GM19452 (cell line): ENCODE data around the gene ZNF763.
A peak's percentile ranks its signal among the peaks of the same experiment; 100 is the strongest.
"Not testable (repeated sequence)": the region's sequence is repeated elsewhere in the genome, so short reads cannot be mapped to it uniquely, and the experiment has no call there.

Experiments used
- ATAC-seq: cut with Tn5 transposase; IDR thresholded peaks from one replicate; pipeline ENCODE4 v1.9.1; 2021; ENCODE audit not compliant: unreplicated experiment

ZNF763 gene

DNA sequence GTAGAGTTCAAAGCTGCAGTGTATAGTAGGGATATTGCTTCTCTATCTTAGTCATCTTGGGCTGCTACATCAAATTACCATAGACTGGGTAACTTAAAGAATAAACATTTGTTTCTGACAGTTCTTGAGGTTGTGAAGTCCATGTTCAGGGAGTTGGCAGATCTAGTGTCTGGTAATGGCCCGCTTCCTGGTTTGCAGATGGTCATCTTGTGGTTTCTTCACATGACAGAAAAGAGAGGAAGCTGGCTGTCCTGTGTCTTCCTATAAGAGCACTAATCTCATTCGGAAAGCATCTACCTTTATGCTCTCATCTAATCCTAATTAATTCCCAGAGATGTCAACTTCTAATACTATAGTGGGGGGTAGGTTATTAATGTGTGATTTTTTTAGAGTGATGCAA, 6.2 kb downstream of the ZNF763 start:
- ATAC-seq = no peak

DNA sequence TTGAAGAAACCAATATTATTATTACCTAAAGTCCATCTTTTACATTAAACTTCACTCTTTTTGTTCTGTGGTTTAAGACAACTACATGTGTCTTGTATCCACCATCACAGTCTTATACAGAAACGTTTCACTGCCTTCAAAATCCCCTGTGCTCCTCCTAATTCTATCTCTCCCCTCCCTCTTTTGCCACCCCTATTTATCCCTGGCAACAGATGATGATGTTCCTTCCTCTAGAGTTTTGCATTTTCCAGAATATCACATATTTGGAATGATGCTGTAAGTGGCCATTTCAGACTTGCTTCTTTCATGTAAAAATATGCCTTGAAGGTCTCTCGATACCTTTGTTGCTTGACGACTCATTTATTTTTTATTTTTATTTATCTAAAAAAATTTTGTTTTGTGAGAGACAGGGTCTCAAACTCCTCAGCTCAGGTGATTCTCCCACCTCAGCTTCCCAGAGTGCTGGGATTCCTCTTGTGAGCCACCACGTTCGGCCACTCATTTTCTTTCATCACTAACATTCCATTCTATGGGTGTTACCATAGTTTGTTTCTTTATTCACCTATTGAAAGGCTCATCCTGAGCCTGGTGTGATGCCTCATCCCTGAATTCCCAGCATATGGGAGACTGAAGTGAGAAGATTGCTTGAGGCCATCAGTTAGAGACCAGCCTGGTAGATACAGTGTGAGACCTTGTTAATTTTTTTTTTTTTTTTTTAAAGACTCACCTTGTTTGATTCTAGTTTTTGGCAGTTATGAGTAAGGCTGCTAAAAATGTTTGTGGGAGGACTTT, 8.4 kb downstream of the ZNF763 start:
- ATAC-seq = no peak

DNA sequence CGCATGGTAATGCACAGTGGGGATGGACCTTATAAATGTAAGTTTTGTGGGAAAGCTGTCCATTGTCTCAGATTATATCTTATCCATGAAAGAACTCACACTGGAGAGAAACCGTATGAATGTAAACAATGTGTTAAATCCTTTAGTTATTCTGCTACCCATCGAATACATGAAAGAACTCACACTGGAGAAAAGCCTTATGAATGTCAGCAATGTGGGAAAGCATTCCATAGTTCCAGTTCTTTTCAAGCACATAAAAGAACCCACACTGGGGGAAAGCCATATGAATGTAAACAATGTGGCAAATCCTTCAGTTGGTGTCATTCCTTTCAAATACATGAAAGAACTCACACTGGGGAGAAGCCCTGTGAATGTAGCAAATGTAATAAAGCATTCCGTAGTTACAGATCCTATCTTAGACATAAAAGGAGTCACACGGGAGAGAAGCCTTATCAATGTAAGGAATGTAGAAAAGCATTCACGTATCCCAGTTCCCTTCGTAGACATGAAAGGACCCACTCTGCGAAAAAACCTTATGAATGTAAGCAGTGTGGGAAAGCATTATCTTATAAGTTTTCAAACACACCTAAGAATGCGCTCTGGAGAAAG, 13.8 kb downstream of the ZNF763 start:
- no peak for ATAC-seq

DNA sequence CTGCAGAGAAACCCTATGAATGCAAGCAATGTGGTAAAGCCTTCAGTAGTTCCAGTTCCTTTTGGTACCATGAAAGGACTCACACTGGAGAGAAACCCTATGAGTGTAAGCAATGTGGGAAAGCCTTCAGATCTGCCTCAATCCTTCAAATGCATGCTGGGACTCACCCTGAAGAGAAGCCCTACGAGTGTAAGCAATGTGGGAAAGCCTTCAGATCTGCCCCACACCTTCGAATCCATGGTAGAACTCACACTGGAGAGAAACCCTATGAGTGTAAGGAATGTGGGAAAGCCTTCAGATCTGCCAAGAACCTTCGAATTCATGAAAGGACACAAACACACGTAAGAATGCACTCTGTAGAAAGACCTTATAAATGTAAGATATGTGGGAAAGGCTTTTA, 14.7 kb downstream of the ZNF763 start:
- no peak for ATAC-seq

DNA sequence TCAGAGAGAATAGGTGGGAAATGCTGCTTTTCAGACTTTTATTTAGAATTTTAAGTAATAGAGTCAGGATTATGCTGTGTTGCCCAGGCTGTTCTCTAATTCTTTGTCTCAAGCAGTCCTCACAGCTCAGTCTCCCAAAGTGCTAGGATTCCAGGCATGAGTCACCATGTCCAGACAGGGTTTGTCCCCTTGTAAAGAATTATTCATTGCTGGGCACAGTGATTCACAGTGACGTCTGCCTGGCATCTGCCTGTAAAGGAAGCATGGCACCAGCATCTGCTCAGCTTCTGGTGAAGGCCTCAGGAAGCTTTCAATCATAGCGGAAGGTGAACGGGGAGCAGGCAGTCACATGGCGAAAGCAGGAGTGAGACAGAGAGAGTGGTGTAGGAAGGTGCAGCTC, 17.7 kb downstream of the ZNF763 start:
- ATAC-seq = no peak

DNA sequence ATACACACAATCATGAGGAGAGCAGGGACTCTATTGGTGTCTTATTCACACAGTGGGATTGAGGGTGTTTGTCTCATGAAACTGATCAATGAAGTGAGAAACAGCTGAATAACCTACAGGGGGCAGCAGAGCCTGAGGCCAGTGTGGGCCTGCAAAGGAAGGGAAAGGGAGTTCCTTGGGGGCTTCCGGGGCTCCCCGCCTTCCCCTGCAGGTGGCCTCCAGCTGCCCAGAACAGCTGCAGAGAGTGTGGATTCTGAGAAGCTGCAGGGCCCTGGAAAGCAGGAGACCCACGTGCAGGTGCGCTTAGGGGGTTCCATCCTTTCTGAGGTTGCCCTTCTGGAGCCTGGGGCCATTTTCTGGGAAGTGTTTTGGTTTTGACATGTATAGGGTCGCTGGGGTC, 20.1 kb downstream of the ZNF763 start:
- no peak for ATAC-seq

DNA sequence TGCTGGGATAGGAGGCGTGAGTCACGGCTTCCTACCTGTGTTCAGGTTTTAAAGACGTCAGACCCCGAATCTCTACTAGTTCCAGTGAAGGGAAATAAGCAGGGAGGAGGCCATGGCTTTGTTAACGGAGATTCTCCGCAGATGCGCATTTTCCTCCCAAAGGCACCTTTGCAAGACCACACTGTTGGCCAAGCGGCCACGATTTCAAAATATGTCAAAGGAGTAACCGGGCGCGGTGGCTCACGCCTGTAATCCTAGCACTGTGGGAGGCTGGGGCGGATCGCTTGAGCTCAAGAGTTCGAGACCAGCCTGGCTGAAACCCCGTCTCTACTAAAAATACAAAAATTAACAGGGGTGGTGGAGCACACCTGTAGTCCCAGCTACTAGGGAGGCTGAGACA, 21.9 kb downstream of the ZNF763 start:
- ATAC-seq = no peak

DNA sequence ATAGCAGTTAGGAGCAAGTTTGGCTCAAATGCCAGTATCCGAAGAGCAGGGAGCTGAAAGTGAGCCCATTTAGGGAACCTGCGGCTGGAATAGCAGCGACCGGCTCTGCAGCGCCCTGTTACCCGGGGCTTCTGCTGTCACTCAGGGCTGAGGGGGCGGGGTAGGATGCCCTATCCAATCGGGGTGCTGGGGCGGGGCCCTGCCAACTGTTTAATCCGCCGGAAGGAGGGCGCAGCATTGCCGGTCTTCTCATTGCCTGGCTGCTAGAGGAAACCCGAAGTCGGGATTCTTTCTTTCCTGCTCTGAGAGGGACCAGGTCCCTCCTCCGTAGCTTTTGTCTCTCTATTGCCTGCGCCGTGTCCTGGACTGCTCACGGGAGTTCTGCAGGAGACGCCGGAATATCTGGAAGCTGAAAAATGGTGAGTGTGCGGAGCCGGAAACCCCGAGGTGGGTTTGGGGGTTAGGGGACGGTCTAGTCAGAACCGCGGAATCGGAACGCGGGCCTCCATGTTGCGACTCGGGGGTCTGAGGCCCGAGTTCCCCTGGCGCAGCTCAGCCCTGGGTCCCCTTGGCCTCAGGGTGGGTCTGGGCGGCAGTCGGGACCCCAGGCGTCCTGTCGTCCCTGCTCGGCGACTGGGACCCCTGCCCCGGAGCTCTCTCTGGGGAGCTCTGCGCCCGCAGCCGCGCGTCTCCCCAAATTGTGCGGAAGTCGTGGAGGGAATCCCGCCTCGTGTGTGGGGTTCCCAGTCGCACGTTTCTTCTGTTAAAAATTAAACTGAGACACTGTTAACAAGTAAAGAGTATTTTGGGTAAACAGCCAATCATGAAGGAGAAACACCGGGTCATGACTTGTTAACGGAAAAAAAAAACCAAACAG, 22.8 kb downstream of the ZNF763 start:
- ATAC-seq = peak; percentile 76

DNA sequence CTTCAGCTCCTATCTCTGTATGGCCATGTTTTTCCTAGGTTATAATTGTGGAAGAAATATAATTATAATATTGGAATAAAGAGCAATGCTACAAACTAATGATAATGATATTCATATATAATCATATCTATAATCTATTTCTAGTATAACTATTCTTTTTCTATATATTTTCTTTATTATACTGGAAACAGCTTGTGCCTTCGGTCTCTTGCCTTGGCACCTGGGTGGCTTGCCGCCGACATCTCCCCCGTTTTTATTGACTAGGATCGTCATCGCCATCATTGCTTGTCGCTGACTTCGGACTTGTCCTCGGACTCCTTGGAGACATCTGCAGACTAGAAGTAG, 24.2 kb downstream of the ZNF763 start:
- no peak for ATAC-seq

DNA sequence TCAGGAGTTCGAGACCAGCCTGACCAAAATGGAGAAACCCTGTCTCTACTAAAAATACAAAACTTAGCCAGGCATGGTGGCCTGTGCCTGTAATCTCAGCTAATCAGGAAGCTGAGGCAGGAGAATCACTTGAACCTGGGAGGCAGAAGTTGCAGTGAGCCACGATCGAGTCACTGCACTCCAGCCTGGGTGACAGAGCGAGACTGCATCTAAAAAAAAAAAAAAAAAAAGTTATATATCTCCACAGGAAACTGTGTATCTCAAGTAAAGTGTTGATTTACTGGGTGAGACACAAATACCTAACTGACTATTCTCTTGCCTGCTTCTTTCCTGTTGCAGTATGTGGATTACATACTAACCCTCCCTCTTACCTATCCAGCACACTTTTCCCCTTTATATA, 27.1 kb downstream of the ZNF763 start:
- ATAC-seq = not testable (repeated sequence)

DNA sequence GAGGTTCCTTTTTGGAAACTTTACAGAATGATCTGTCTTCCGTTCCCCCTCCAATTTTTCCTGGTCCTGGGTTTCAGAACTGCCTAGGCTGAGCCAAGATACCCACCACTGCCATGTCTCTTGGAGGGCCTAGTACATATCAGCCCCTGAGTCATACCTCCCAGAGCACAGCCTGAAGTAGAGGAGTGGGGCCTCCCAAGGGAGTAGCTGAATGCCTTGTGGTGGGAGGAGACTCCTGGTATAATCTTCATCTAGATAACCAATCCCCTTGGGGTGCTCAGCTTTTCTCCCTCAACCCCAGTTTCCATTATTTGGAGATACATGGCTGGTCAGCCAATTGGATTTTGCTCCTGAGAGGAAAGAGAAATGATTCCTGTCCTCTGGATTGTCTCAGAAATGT, 30.3 kb downstream of the ZNF763 start:
- no peak for ATAC-seq

DNA sequence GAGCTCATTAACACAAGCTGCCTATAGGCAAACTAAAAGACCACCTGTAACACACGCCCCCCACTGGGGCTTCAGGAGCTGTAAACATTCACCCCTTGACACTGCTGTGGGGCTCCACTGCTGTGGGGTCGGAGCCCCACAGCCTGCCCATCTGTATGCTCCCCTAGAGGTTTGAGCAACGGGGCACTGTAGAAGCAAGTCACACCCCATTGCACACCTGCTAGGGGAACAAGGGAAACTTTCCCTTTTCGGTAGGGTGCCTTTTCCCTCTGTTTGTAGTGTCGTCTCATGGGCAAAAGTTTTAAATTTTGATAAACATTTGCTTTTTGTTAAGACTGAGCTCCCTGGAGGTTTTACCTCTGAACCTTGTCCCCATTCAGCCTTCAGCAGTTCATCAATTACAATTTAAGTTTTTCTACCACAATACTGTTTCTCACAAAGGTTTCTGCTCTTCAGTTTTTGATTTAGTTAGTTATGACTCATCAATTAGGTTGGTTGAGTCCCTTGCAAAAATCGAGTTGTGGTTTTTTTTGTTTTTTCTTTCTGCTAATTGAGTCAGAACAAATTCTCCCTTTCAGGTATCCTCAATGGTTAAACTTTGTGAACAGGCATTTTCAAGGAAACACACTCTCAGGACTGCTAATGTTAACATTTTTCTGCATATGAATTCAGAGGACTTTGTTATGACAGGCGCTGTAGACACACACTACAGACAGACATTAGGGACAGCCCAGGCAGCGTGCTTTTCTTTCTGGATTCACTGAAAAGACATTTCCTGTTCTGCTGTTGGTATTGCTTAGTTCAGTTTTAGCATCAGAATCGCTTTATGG, 35.5 kb downstream of the ZNF763 start:
- no peak for ATAC-seq

DNA sequence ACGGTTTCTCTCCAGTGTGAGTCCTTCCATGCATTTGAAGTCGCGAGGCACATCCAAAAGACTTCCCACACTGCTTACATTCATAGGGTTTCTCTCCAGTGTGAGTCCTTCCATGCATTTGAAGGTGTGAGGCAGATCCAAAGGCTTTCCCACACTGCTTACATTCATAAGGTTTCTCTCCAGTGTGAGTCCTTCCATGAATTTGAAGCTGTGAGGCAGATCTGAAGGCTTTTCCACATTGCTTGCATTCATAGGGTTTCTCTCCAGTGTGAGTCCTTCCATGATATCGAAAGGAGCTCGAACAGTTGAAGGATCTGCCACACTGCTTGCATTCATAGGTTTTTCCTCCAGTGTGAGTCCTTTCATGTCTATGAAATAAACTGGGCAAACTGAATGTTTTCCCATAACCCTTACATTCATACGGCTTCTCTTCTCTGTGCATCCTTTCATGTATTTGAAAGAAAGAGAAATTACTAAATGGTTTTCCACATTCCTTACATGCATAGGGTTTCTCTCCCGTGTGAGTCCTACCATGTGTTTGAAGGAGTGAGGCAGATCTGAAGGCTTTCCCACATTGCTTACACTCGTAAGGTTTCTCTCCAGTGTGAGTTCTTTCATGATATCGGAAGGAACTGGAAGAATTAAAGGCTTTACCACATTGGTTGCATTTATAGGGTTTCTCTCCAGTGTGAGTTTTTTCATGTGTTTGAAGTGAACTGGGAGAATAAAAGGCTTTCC, 50.3 kb downstream of the ZNF763 start:
- ATAC-seq = no peak

DNA sequence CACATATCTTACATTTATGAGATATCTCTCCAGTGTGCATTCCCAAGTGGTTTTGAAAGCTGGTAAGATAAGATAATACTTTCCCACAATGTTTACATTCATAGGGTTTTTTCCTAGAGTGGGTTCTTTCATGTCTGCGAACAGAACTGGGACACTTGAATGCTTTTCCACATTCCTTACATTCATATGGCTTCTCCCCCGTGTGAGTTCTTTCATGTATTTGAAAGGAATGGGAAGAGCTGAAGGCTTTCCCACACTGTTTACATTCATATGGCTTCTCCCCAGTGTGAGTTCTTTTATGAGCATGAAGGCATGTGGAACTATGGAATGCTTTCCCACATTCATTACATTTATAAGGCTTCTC, 50.9 kb downstream of the ZNF763 start:
- no peak for ATAC-seq
